ENCODE data around the gene DPY19L2.
"Not testable (repeated sequence)": the region's sequence is repeated elsewhere in the genome, so short reads cannot be mapped to it uniquely, and the experiment has no call there.

The DPY19L2 gene

DNA sequence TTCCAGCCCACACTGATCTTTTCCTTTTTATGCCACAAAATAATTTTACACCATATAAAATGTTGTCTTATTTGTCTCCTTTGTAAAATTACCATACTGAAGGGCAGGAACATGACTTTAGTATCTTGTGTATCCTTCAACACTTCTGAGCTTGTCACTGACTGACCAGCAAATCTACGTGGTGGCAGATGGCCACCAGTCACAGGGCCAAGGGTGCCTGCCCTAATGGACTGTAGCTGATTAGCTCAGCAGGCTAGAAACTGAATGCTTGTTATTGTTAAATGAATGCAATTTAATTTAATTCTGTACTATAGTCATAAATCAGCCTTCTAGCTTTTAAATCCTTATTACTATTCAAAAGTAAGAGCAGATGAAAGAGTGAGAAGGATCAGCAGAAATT lies 85.0 kb downstream of the DPY19L2 start:
- not testable (repeated sequence) for H3K36me3 ChIP-seq (ENCODE audit: control insufficient read depth in 1 of 2, insufficient read depth in 2 of 2, low read length in 2 of 2); H3K9me3 ChIP-seq (ENCODE audit: control insufficient read depth in 1 of 2, low read length in 2 of 2); H3K27me3 ChIP-seq (ENCODE audit: low read depth, low read length); H3K4me3 ChIP-seq (ENCODE audit: low read depth in 1 of 2, low read length in 2 of 2); H3K4me1 ChIP-seq (ENCODE audit: control insufficient read depth in 1 of 2, insufficient read depth in 2 of 2, low read length in 2 of 2); H3K27ac ChIP-seq (ENCODE audit: low read length)

DNA sequence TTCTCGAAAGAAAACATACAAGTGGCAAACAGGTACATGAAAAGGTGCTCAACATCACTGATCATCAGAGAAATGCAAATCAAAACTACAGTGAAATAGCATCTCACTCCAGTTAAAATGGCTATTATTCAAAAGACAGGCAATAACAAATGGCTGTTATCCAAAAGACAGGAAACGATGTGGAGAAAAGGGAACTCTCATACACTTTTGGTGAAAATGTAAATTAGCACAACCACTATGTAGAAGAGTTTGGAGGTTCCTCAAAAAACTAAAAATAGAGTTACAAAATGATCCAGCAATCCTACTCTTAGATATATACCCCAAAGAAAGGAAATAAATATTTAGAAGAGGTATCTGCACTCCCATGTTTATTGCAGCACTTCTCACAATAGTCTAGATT lies 90.7 kb downstream of the DPY19L2 start:
- not testable (repeated sequence) for H3K4me3 ChIP-seq (ENCODE audit: low read depth in 1 of 2, low read length in 2 of 2); H3K27ac ChIP-seq (ENCODE audit: low read length); H3K27me3 ChIP-seq (ENCODE audit: low read depth, low read length); H3K36me3 ChIP-seq (ENCODE audit: control insufficient read depth in 1 of 2, insufficient read depth in 2 of 2, low read length in 2 of 2); H3K4me1 ChIP-seq (ENCODE audit: control insufficient read depth in 1 of 2, insufficient read depth in 2 of 2, low read length in 2 of 2); H3K9me3 ChIP-seq (ENCODE audit: control insufficient read depth in 1 of 2, low read length in 2 of 2)

GRCh38 chr12:63572038-63572437 lies 96.3 kb downstream of the DPY19L2 start:
- not testable (repeated sequence) for H3K27me3 ChIP-seq (ENCODE audit: low read depth, low read length); H3K9me3 ChIP-seq (ENCODE audit: control insufficient read depth in 1 of 2, low read length in 2 of 2); H3K4me1 ChIP-seq (ENCODE audit: control insufficient read depth in 1 of 2, insufficient read depth in 2 of 2, low read length in 2 of 2); H3K36me3 ChIP-seq (ENCODE audit: control insufficient read depth in 1 of 2, insufficient read depth in 2 of 2, low read length in 2 of 2); H3K4me3 ChIP-seq (ENCODE audit: low read depth in 1 of 2, low read length in 2 of 2); H3K27ac ChIP-seq (ENCODE audit: low read length)

DNA sequence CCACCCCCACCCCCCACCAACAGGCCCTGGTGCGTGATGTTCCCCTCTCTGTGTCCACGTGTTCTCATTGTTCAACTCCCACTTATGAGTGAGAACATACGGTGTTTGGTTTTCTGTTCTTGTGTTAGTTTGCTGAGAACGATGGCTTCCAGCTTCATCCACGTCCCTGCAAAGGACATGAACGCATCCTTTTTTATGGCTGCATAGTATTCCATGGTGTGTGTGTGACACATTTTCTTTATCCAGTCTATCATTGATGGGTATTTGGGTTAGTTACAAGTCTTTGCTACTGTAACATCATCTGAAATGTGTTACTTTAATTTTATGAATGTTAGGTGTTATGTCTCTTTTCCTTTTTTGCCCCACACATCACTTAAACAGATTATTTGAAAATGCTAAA lies 109.8 kb downstream of the DPY19L2 start:
- H3K4me3 ChIP-seq (ENCODE audit: low read depth in 1 of 2, low read length in 2 of 2); H3K36me3 ChIP-seq (ENCODE audit: control insufficient read depth in 1 of 2, insufficient read depth in 2 of 2, low read length in 2 of 2); H3K27ac ChIP-seq (ENCODE audit: low read length); H3K27me3 ChIP-seq (ENCODE audit: low read depth, low read length); H3K9me3 ChIP-seq (ENCODE audit: control insufficient read depth in 1 of 2, low read length in 2 of 2); H3K4me1 ChIP-seq (ENCODE audit: control insufficient read depth in 1 of 2, insufficient read depth in 2 of 2, low read length in 2 of 2): not testable (repeated sequence)

DNA sequence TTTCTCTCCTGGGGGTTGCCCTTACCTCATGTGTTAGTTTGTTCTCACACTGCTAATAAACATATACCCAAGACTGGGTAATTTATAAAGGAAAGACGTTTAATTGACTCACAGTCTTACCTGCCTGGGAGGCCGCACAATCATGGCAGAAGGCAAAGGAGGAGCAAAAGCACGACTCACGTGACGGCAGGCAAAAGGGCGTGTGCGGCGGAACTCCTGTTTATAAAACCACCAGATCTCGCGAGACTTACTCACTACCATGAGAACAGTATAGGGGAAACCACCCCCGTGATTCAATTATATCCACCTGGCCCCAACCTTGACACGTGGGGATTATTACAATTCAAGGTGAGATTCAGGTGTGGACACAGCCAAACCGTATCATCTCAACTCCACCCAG lies 116.9 kb downstream of the DPY19L2 start:
- not testable (repeated sequence) for H3K4me3 ChIP-seq (ENCODE audit: low read depth in 1 of 2, low read length in 2 of 2); H3K4me1 ChIP-seq (ENCODE audit: control insufficient read depth in 1 of 2, insufficient read depth in 2 of 2, low read length in 2 of 2); H3K27me3 ChIP-seq (ENCODE audit: low read depth, low read length); H3K9me3 ChIP-seq (ENCODE audit: control insufficient read depth in 1 of 2, low read length in 2 of 2); H3K36me3 ChIP-seq (ENCODE audit: control insufficient read depth in 1 of 2, insufficient read depth in 2 of 2, low read length in 2 of 2); H3K27ac ChIP-seq (ENCODE audit: low read length)

DNA sequence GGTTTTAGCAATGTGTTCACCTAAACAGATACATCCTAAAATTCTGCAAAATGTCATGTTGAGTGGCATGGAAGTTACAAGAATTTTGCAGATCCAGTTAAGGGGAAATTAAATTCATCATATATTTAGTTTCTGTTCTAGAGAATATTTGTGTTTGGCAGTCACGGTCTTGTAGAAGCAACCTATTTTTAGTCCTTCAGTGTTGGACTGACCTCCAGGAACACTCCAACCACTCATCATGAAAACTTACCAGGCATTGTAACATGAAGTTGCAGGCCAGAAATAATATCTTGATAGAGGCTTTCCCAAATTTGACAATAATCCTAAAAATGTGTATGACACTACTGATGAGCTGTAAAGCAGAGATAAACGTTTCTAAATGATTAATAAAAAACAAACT lies 119.3 kb downstream of the DPY19L2 start:
- not testable (repeated sequence) for H3K4me1 ChIP-seq (ENCODE audit: control insufficient read depth in 1 of 2, insufficient read depth in 2 of 2, low read length in 2 of 2); H3K9me3 ChIP-seq (ENCODE audit: control insufficient read depth in 1 of 2, low read length in 2 of 2); H3K27ac ChIP-seq (ENCODE audit: low read length); H3K36me3 ChIP-seq (ENCODE audit: control insufficient read depth in 1 of 2, insufficient read depth in 2 of 2, low read length in 2 of 2); H3K27me3 ChIP-seq (ENCODE audit: low read depth, low read length); H3K4me3 ChIP-seq (ENCODE audit: low read depth in 1 of 2, low read length in 2 of 2)

GRCh38 chr12:63545298-63545916 lies 122.9 kb downstream of the DPY19L2 start:
- not testable (repeated sequence) for H3K4me1 ChIP-seq (ENCODE audit: control insufficient read depth in 1 of 2, insufficient read depth in 2 of 2, low read length in 2 of 2); H3K9me3 ChIP-seq (ENCODE audit: control insufficient read depth in 1 of 2, low read length in 2 of 2); H3K36me3 ChIP-seq (ENCODE audit: control insufficient read depth in 1 of 2, insufficient read depth in 2 of 2, low read length in 2 of 2); H3K4me3 ChIP-seq (ENCODE audit: low read depth in 1 of 2, low read length in 2 of 2); H3K27me3 ChIP-seq (ENCODE audit: low read depth, low read length); H3K27ac ChIP-seq (ENCODE audit: low read length)

DNA sequence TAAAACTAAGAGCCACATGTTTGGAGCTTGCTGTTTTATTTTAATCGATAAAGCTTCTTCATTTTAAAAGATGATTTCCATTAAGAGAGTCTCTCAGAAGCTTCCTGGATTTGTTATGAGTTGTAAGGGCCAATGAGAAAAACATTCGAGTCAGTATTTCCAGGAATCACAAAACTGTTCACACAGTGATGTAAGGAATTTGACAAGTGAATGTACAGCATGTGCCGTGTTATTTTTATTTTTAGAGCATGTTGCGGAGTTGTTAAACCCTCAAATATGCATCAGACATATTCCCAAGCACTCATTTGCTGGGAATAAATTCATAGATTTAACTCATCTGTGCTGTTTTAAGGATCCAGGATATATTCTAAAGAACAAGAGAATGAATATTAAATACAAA lies 129.6 kb downstream of the DPY19L2 start:
- H3K9me3 ChIP-seq (ENCODE audit: control insufficient read depth in 1 of 2, low read length in 2 of 2); H3K36me3 ChIP-seq (ENCODE audit: control insufficient read depth in 1 of 2, insufficient read depth in 2 of 2, low read length in 2 of 2); H3K27ac ChIP-seq (ENCODE audit: low read length); H3K27me3 ChIP-seq (ENCODE audit: low read depth, low read length); H3K4me1 ChIP-seq (ENCODE audit: control insufficient read depth in 1 of 2, insufficient read depth in 2 of 2, low read length in 2 of 2); H3K4me3 ChIP-seq (ENCODE audit: low read depth in 1 of 2, low read length in 2 of 2): not testable (repeated sequence)

DNA sequence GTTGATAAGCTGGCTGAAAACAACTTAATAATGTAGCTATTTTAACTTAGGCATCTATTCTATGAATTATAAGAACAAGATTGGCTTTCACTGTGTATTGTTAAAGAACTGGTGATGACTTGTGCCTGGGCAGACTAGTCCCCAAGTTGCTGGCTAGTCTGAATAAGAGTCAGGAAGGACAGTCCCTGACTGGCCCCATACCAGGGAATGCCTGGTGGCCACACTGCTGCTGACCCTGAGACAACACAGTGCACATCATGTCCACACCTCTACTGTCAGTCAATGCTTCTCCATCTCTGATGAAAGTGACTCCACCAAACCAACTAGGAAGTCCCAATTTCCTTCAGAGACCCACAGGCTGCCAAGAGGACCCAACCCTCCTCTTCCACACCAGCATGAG lies 130.5 kb downstream of the DPY19L2 start:
- not testable (repeated sequence) for H3K4me1 ChIP-seq (ENCODE audit: control insufficient read depth in 1 of 2, insufficient read depth in 2 of 2, low read length in 2 of 2); H3K9me3 ChIP-seq (ENCODE audit: control insufficient read depth in 1 of 2, low read length in 2 of 2); H3K36me3 ChIP-seq (ENCODE audit: control insufficient read depth in 1 of 2, insufficient read depth in 2 of 2, low read length in 2 of 2); H3K4me3 ChIP-seq (ENCODE audit: low read depth in 1 of 2, low read length in 2 of 2); H3K27me3 ChIP-seq (ENCODE audit: low read depth, low read length); H3K27ac ChIP-seq (ENCODE audit: low read length)

DNA sequence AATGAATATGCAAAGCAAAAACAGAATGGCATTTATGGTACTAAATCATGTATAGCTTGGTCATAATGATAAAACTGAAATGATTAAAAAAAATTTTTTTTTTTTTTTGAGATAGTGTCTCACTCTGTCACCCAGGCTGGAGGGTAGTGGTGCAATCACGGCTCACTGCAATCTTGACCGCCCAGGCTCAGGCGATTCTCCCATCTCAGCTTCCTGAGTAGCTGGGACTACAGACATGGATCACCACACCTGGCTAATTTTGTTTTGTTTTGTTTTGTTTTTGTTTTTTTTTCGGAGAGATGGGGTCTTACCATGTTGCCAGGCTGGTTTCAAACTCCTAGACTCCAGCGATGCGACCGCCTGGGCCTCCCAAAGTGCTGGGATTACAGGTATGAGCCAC lies 138.7 kb downstream of the DPY19L2 start:
- not testable (repeated sequence) for H3K9me3 ChIP-seq (ENCODE audit: control insufficient read depth in 1 of 2, low read length in 2 of 2); H3K4me3 ChIP-seq (ENCODE audit: low read depth in 1 of 2, low read length in 2 of 2); H3K27me3 ChIP-seq (ENCODE audit: low read depth, low read length); H3K27ac ChIP-seq (ENCODE audit: low read length); H3K36me3 ChIP-seq (ENCODE audit: control insufficient read depth in 1 of 2, insufficient read depth in 2 of 2, low read length in 2 of 2); H3K4me1 ChIP-seq (ENCODE audit: control insufficient read depth in 1 of 2, insufficient read depth in 2 of 2, low read length in 2 of 2)

GRCh38 chr12:63525831-63526230 lies 142.5 kb downstream of the DPY19L2 start:
- peaks cover 0 to 5% of the 10 kb centered on the region in 2 donors for H3K9me3 ChIP-seq (ENCODE audit: control insufficient read depth in 1 of 2, low read length in 2 of 2)
- no peaks in the 10 kb centered on the region for H3K36me3 ChIP-seq (ENCODE audit: control insufficient read depth in 1 of 2, insufficient read depth in 2 of 2, low read length in 2 of 2)
- H3K27ac ChIP-seq (ENCODE audit: low read length), result no peak overlapping the region
- no peaks in the 10 kb centered on the region for H3K27me3 ChIP-seq (ENCODE audit: low read depth, low read length)
- no peaks in the 10 kb centered on the region for H3K4me1 ChIP-seq (ENCODE audit: control insufficient read depth in 1 of 2, insufficient read depth in 2 of 2, low read length in 2 of 2)
- H3K4me3 ChIP-seq (ENCODE audit: low read depth in 1 of 2, low read length in 2 of 2), result no peak overlapping the region

- Histone ChIP-seq H3K27ac (ENCODE audit: low read length) (no peak overlapping the region), H3K4me3 (ENCODE audit: low read depth in 1 of 2, low read length in 2 of 2) (no peak overlapping the region), H3K9me3 (ENCODE audit: control insufficient read depth in 1 of 2, low read length in 2 of 2) (no peaks in the 10 kb centered on the region), H3K4me1 (ENCODE audit: control insufficient read depth in 1 of 2, insufficient read depth in 2 of 2, low read length in 2 of 2) (no peaks in the 10 kb centered on the region), H3K36me3 (ENCODE audit: control insufficient read depth in 1 of 2, insufficient read depth in 2 of 2, low read length in 2 of 2) (no peaks in the 10 kb centered on the region), H3K27me3 (ENCODE audit: low read depth, low read length) (no peaks in the 10 kb centered on the region)
These were observed 146.6 kb downstream of the DPY19L2 start for GRCh38 chr12:63521706-63522105.
